GM18858 (cell line): ENCODE data around the gene RPTOR.

Experiments
- ATAC-seq: cut with Tn5 transposase; IDR thresholded peaks from one replicate; pipeline ENCODE4 v1.9.1; 2021; ENCODE audit not compliant: unreplicated experiment

The RPTOR gene

DNA sequence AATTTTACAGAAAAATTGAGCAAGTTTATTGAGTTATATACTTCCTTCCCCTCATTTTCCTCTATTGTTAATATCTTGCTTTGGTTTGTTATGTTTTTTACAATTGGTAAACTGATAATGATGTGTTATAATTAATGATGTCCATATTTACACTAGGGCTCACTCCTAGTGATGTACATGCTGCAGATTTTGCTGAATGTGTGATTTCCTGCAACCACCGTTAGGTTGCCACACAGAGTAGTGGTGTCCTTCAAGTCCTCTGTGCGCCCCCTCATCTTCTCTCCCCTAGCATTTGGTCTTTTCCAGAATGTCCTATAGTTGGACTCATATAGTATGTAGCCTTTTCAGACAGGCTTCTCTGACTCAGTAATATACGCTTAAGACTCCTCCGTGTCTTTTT lies 167.5 kb downstream of the RPTOR start:
- ATAC-seq = no peak

DNA sequence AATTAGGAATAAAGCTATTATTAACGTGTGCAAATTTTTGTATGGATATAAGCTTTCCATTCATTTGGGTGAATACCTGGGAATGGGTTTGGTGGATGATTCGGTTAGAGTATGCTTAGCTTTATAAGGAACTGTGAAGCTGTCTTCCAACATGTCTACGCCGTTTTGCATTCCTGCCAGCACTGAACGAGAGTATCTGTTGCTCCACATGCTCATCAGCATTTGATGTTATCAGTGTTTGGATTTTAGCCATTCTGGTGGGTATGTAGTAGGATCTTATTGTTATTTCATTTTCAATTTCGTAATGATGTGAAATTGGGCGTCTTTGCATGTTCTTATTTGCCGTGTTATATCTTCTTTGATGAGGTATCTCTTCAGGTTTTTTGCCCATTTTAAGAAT lies 168.0 kb downstream of the RPTOR start:
- no peak for ATAC-seq

DNA sequence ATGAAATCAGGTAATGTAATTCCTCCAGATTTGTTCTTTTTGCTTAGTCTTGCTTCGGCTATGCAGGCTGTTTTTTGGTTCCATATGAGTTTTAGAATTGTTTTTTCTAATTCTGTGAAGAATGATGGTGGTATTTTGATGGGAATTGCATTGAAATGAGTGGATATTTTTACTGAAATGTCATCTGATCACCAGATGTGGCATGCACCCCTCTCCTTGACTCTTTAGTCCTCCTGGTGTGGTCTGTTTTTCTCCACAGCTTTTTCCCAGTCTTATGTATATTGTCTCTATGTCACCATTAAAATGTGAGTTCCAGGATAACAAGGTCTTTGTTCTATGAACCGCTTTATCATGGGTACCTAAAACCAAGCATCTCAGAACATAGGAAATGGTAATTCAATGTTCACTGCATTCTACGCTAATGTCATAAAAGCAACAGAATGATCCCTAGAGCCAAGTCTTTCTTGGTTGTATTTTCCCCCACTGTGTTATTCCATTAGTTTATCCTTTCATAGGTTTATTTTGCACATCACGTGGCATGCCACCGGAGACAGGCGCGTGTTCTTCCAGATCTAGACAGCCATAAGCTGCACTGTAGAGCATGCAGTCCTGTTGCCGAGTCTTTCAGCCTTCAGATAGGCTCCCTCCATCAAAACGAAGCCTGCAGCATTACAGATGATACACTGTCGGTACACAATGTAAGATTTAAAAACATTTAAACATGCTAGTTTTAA lies 172.5 kb downstream of the RPTOR start:
- ATAC-seq = no peak

DNA sequence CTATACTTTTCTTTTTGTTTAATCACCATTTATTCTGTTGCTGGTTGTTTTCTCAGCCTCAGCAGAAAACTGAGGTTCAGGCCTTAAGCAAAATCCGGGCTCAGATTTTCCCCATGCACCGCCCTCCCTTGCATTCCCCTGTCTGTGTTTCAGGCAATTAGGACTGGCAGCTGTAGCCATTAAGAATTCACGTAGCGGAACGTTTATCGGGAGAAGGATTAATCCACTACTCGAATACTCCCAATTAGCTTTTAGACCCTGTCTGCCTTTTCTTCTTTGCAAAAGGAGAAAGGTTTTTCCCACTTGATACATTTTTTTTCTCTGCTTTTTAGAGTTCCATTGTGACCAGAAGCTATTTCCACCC lies 173.1 kb downstream of the RPTOR start:
- ATAC-seq = no peak

DNA sequence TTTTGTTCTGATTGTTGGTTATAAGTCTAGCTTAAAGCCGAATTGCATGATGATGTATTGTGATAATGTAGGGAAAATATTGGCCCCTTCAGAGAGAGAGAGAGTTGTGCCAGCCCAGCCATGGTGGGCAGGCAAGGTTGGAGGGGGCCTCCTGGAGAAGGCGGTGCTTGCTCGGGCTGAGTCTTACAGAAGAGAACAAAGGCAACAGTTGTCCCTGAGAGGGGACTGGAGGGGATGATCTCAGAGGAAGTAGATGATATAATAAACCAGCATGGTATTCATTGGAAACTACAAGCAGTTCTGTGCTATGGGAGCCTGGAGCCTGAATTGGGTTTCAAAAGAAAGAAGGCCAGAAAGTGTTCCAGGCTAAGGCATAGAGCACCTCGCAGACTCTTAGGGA lies 173.8 kb downstream of the RPTOR start:
- ATAC-seq = no peak

DNA sequence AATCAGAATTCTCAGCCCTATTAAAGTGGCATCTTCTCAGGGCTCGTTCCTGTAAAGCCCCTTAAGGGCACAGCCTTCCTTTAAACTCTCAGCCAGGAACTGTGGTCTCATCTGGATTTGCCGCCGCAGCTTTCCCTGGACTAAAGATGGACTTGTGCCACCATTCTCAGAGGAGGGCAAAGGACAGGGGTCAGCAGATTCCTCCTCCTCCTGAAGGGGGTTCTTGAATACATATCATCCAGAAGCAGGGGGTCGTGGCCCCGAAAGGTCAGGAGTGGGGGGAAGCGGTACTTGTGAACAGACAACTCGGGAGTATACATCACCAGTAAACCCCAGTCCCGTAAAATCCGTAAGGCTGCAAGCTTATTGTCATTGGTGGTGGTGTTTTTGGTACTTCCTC lies 174.8 kb downstream of the RPTOR start:
- no peak for ATAC-seq

DNA sequence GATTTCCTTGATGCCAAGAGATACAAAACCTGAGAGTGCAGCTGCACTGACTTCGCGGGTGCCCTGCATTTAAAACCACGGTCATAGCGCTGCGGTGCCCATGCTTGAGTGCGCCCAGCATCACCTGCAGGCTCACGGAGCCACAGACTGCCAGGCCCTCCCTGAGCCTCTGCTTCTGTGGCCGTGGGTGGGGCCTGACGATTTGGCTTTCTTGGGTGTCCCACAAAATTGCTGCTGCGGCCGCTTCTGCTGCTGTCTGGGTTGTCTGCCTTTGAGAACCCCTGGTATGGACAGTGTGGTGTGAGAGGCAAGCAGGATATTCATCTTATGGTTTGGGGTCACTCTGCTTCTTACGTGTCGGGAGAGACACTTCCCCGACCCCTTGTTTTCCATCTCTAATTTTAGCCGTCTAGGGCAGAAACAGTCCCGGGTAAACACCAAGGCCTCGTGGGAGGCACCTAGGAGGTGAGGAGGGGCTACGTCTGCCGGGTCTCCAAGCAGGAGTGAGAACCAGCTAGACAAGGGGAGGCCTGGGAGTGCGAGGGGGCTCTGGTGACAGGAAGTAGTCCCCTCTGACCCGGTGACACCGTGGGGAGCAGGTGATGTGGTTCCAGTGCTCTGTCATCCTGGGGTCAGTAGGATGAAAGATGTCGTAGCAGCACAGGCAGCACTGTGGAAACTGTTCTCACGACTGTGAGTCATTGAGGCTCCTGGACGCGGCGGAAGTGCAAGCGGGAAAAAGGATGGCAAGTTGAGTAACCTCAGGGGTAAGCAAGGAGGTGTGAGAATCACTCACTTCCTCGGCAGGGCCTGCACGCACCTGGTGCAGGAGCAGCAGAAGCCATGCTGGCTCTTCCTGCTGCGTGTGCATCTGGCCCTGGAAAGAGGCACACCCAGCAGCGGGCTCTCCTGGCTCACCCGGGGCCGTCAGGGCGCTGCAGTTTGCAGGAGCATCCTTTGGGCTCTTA lies 176.3 kb downstream of the RPTOR start:
- ATAC-seq = no peak

DNA sequence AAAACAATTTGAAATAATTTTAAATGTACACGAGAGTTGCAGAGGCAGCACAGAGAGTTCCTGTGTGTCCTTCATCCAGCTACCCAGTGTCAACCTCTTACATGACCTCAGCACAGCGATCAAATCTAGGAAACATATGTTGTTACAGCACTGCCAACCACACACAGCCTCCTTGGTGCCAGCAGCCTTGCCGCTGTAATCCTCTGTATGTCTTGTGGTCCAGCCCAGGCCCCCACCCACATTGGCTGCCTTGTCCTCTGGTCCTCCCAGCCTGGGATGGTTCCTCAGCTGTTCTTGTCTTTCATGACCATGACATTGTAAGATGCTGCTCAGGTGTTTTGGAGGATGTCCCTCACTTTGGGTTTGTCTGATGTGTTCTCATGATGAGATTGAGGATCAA lies 178.0 kb downstream of the RPTOR start:
- no peak for ATAC-seq

DNA sequence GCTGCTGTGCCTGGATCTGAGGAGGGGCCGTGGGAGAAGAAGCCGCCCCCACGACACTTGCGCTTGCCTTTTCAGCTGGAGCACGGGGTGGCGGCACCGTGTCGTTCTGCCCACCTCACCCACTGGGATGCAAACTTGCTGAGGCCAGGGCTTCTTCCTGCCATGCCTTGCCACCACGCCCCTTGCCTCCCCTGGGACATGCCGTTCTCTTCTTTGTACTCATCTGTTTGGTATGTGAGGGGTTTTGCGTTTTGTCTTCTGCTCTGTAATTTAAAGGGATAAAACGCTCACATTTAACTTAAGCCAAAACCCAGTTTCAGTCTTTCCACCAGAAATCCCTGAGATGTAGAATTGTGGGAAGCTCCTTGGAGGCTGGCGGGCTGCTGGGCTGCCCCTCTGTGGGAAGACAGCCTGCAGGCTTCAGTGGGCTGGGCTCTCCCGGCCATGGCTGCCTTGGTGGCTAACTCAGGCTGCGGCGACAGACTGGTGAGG lies 180.2 kb downstream of the RPTOR start:
- no peak for ATAC-seq

DNA sequence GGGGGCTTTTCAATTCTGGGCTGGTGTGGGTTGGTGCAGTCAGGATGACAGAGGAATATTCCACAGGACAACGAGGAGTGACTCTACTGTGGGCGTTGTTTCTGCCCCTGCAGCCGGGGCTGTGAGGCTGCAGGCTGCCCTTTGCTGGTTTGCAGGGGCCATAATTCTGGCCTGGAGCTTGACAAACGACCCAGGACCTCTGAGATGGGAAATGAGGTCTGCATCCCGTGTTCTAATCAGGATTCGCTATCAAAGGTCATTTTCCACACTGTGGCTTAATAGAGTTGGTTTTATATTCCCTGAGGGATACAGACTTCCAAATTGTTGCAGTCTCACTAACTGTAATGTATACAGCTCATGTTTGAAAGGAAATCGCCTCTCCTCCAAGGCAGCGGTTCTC lies 180.9 kb downstream of the RPTOR start:
- ATAC-seq = no peak

DNA sequence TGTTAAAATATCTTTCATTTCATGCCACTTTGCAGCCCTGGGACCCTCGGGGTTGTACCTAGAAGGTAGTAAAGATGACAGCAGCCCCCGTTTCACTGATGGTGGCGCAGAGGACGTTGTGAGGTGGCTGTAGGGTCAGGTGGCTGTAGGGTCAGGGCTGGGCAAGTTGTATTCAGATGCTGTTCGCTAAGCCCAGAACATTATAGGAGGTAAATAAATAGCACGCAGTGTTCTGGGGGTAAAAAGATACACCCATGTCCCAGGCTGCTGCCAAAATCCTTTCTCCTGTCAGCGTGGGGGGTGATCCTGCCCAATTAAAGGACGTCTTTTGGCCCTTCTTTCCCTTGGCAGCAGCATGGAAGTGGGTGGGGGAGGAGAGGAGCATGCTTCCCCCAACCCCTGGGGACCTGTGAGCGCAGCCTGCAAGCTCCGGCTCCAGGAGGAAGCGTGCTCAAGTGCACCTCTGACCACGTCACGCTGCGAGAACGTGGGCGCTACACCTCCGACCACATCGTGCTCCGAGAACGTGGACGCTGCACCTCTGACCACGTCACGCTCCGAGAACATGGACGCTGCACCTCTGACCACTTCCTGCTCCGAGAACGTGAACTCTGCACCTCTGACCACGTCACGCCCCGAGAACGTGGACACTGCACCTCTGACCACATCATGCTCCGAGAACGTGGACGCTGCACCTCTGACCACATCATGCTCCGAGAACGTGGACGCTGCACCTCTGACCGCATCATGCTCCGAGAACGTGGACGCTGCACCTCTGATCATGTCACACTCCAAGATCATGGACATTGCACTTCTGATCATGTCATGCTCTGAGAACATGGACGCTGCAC lies 182.1 kb downstream of the RPTOR start:
- ATAC-seq = no peak

DNA sequence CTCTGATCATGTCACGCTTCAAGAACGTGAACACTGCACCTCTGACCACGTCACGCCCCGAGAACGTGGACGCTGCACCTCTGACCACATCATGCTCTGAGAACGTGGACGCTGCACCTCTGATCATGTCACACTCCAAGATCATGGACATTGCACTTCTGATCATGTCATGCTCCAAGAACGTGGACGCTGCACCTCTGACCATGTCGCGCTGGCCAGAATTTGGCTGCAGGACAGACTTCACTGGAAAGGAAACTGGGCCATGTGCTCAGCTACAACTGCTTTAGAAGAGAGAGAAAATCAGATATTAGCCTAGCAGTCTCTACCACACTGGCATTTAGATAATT lies 182.7 kb downstream of the RPTOR start:
- ATAC-seq = no peak

DNA sequence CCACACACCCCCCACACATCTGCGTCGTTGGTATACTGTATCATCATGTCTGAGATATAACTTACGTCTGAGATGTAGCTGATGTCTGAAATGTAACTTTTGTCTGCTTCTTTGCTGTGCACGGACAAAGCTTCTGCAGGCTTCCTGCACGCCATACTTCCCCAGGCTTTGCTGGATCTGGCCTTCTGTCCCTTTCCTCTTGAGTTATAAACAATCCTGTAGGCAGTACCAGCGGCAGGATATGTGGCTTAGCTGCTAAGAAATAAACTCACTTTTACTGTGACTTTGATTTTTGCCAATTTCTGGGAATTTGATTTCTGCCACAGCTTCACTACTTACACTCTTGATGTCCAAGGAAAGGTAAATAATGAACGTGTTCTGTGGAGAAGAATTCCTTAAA lies 184.4 kb downstream of the RPTOR start:
- no peak for ATAC-seq

DNA sequence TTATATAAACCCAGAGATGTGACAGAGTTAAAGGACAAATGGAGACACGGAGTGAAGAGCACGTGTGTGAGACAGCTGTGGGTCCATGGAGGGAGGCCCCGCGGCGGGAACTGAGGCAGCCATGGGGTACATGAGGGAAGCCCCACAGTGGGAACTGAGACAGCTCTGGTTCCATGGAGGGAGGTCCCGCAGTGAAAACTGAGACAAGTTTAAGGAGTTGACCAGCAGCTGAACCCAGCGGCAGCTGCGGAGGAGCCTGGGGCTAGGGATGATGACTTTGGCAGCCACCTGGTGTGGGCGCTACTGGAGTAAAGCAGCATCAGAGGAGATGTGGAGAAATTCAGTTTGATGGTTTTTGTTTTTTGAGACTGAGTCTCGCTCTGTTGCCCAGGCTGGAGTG lies 185.1 kb downstream of the RPTOR start:
- no peak for ATAC-seq

DNA sequence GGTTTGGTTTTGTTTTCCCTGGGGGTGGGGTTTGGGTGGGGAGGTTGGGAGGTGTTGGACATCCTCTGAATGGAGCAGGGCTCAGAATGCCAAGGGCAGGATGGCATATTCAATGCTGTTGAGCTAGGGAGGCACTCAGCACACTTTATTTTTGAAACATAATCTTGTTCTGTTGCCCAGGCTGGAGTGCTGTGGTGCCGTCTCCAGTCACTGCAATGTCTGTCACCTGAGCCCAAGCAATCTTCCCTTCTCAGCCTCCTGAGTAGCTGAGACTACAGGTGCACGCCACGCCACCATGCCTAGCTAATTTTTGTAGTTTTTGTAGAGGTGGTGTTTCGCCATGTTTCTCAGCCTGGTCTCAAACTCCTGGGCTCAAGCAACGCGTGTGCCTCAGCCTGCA lies 186.1 kb downstream of the RPTOR start:
- no peak for ATAC-seq

DNA sequence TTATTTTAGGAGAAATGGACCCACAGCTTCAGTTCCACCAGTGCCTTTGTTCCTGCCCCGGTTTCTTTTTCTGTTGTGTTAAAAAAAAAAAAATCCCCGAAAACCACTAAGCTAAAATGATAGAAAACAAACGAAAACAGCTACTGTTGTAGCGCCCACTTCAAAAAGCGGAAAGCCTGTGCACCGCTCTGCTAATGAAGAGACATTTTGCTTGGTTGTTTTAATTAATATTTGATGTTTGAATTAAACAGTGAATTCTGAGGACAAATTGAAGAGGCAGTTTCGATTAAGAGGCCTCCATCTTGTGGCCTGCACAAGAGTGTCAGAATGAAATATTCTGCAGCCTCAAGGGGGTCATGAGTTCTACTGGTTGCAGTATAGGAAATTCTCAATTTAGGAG lies 186.7 kb downstream of the RPTOR start:
- no peak for ATAC-seq

DNA sequence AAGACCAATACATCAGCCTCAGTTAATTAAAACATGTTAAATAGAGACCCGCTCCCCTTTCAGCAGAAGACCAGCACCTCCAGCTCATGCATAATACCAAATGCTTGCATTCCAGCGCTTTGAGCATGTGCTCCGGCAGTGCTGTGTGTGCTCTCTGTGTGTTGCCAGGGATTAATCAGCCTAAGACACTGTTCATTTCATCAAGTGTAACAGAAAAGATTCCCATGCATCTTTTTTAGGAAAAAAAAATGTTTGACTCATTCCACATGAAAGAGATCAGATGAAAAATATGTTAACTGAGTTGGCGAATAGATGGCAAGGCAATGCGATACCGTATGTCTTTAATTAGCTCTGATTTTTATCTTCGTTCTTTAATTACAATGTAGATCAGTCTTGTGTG lies 187.6 kb downstream of the RPTOR start:
- ATAC-seq = no peak

DNA sequence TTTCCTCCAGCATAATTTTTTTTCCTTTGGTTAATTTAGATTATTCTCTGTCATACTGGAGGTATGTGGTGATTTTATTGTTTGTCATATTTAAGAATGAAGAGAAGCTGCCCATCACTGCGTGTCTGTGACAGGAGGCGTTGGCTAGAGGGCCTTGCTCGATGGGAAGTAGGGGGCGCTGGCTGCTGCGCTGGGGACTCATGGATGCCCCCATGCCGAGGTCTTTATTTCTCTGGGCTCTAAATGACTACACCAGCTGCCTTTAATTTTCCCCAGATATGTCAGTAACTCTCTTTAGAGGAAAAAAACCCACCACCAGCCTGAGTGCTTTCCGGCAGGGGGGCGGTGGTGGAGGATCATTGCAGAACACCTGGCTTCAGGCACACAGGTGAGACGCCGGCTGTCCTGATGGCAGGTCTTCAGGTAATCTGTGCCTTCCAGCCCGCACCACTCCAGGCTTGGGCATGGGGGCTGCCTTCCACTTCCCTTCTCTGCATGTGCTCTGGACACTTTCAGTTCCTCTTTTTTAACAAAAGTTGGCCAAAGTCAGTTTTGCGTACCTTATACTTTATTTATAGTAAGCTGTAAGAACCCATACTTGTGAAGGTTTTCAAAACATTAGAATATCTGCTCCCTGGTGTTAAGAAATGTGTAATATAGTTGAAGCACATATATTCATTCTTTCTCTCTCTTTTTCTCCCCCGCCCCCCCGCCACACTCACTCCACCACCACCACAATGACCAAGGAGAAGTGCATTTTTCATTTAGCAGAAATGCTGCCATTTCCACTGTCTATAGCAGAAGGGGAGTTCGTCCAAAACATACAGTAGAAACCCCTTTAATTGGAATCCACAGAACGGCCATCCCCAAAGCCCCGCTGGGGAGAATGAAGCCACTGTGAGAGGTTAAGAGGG lies 192.7 kb downstream of the RPTOR start:
- ATAC-seq = peak; percentile 59

DNA sequence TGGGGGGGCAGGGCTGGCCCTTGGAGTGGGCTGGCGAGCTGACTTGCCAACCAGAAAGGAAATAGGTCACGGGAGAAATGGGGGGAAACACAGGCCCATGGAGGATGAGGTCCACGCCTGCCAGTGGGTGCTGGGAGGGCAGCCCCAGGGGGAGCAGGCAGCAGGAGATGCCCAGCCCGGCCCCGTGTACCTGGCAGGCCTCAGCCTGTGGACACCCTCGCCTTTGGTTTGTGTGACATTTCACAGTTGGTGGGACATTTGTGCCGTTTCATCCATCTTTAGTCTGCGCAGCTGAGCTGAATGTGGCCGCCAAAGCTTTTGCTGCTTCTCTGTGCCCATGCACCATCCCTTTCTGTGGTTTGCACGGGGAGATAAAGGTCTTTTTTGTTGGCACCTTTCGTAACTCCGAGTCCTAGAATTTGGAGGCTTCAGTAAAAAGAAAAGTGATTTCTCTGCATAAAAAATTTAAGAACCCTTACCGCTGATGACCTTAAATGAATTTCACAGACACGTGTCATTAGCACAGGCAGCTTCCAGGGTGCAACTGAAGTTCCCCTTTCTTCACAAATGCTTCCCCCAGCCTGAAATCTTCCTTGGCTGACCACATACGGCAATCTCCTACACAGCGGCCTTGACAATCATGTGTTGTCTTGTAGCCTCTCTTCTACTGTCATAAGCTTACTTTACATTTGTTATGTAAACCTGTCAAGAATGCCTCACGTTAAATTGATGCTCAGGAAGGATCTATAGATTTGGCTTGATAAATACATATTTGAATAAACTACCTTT lies 193.6 kb downstream of the RPTOR start:
- ATAC-seq = no peak
